Ishikawa (cell line): ENCODE measurements around the gene PCK1.

Experiments
- CEBPB ChIP-seq: IDR thresholded peaks from 2 replicates; pipeline ENCODE4 v1.6.1; 2012
- CREB1 ChIP-seq: IDR thresholded peaks from 2 replicates; pipeline ENCODE4 v1.6.1; 2012; ENCODE audit warnings: low read depth
- EP300 ChIP-seq: IDR thresholded peaks from 2 replicates; pipeline ENCODE4 v1.6.1; 2012; ENCODE audit warnings: borderline replicate concordance
- RAD21 ChIP-seq: IDR thresholded peaks from 2 replicates; pipeline ENCODE4 v1.6.1; 2012; ENCODE audit warnings: low read depth
- REST ChIP-seq: IDR thresholded peaks from 2 replicates; pipeline ENCODE4 v1.6.1; 2012; ENCODE audit warnings: low read depth, mild to moderate bottlenecking
- TAF1 ChIP-seq: IDR thresholded peaks from 2 replicates; pipeline ENCODE4 v1.6.1; 2012; ENCODE audit warnings: low read depth, mild to moderate bottlenecking
- TEAD4 ChIP-seq: IDR thresholded peaks from 2 replicates; pipeline ENCODE4 v1.6.1; 2012

- TF ChIP-seq TEAD4, result no peak
- TF ChIP-seq CEBPB, result no peak
- TF ChIP-seq TAF1, result no peak
- TF ChIP-seq EP300, result no peak
- no peak for TF ChIP-seq CREB1
- no peak for TF ChIP-seq REST
- no peak for TF ChIP-seq RAD21
Measured at GRCh38 chr20:57512432-57512831, 48.5 kb upstream of the PCK1 start.
